CD14-positive monocyte (primary cell): ENCODE data around the gene ABCC5. TPM values are rescaled to one million over a fixed set of nuclear protein-coding genes. Genes with fewer than 3 reads are reported as not detected.
"Not testable (repeated sequence)": the region's sequence is repeated elsewhere in the genome, so short reads cannot be mapped to it uniquely, and the experiment has no call there.

Experiments
- DNase-seq, 3 donors: peaks; one replicate each; pipeline ENCODE4 v3.0.0-alpha.2; 2011 to 2022
- H2AFZ ChIP-seq: 2 replicates; pipeline ENCODE4 v1.6.0; 2012; ENCODE audit warnings: mild to moderate bottlenecking, low read depth, low read length, inconsistent platforms; ENCODE audit not compliant: insufficient read depth, poor library complexity, severe bottlenecking
- H3K27ac ChIP-seq, 2 donors: 1 replicate in 1 of 2; 2 replicates in 1 of 2; pipeline ENCODE4 v1.5.1; 2012 to 2013; ENCODE audit warnings: low read length in 2 of 2, control low read depth in 1 of 2, inconsistent platforms in 1 of 2, low read depth in 1 of 2, mild to moderate bottlenecking in 1 of 2
- H3K27me3 ChIP-seq, 2 donors: one replicate each; pipeline versions ENCODE4 v1.6.0 to v1.6.1; 2011 to 2013; ENCODE audit warnings: low read length in 2 of 2; ENCODE audit not compliant: control insufficient read depth in 2 of 2, insufficient read depth in 2 of 2
- H3K36me3 ChIP-seq, 2 donors: replicated peaks in 1 of 2; 1 replicate in 1 of 2; 2 replicates in 1 of 2; pipeline versions ENCODE4 v1.5.1 to v1.6.1; 2012 to 2013; ENCODE audit warnings: low read length in 2 of 2, control low read depth in 1 of 2, inconsistent platforms in 1 of 2, mild to moderate bottlenecking in 1 of 2; ENCODE audit not compliant: insufficient read depth in 2 of 2, control insufficient read depth in 1 of 2
- H3K4me1 ChIP-seq, 2 donors: 1 replicate in 1 of 2; 2 replicates in 1 of 2; pipeline versions ENCODE4 v1.5.1 to v1.6.1; 2012 to 2013; ENCODE audit warnings: low read length in 2 of 2, control low read depth in 1 of 2, inconsistent platforms in 1 of 2, mild to moderate bottlenecking in 1 of 2, moderate library complexity in 1 of 2; ENCODE audit not compliant: insufficient read depth in 2 of 2, control insufficient read depth in 1 of 2
- H3K4me2 ChIP-seq: replicated peaks from 2 replicates; pipeline ENCODE3; 2012; ENCODE audit warnings: low read length, moderate library complexity, mild to moderate bottlenecking; ENCODE audit not compliant: poor library complexity, severe bottlenecking; ENCODE audit errors: extremely low read depth
- H3K4me3 ChIP-seq, 3 experiments: fragments of 200-600 bp in 1 of 3; sonication (generic) in 1 of 3; replicated peaks in 1 of 3; 1 replicate in 2 of 3; 2 replicates in 1 of 3; pipeline ENCODE4 v1.5.1; 2011 to 2013; ENCODE audit warnings: low read length in 3 of 3, mild to moderate bottlenecking in 3 of 3, control low read depth in 2 of 3, low read depth in 2 of 3, inconsistent platforms in 1 of 3, moderate library complexity in 1 of 3
- H3K79me2 ChIP-seq: 2 replicates; pipeline ENCODE4 v1.6.0; 2012; ENCODE audit warnings: mild to moderate bottlenecking, control low read depth, inconsistent platforms, low read length, moderate library complexity; ENCODE audit not compliant: insufficient read depth
- H3K9ac ChIP-seq: 2 replicates; pipeline ENCODE4 v1.6.0; 2017; ENCODE audit warnings: low read length, mild to moderate bottlenecking; ENCODE audit not compliant: insufficient read depth, poor library complexity, severe bottlenecking
- H3K9me3 ChIP-seq, 2 donors: replicated peaks in 1 of 2; 1 replicate in 1 of 2; 2 replicates in 1 of 2; pipeline versions ENCODE4 v1.5.1 to v1.6.1; 2012 to 2013; ENCODE audit warnings: low read length in 2 of 2, control low read depth in 1 of 2; ENCODE audit not compliant: control insufficient read depth in 1 of 2, insufficient read depth in 1 of 2
- H4K20me1 ChIP-seq: 2 replicates; pipeline ENCODE4 v1.6.0; 2012; ENCODE audit warnings: mild to moderate bottlenecking, low read length, control low read depth, moderate library complexity; ENCODE audit not compliant: insufficient read depth
- H3K27ac Mint-ChIP-seq, 7 donors: one replicate each; pipeline ENCODE4 v1.8.0; 2020; ENCODE audit warnings: mild to moderate bottlenecking in 7 of 7, mixed read lengths in 7 of 7, moderate library complexity in 6 of 7, inconsistent platforms in 2 of 7
- H3K27me3 Mint-ChIP-seq, 3 donors: one replicate each; pipeline ENCODE4 v1.8.0; 2021 to 2022; ENCODE audit warnings: low read depth in 3 of 3, mild to moderate bottlenecking in 3 of 3, mixed read lengths in 3 of 3, moderate library complexity in 3 of 3, inconsistent platforms in 1 of 3
- H3K36me3 Mint-ChIP-seq, 2 donors: one replicate each; pipeline ENCODE4 v1.8.0; 2020; ENCODE audit warnings: mixed read lengths in 2 of 2, inconsistent platforms in 1 of 2, mild to moderate bottlenecking in 1 of 2
- H3K4me1 Mint-ChIP-seq: one replicate; pipeline ENCODE4 v1.8.0; 2020; ENCODE audit warnings: mild to moderate bottlenecking, mixed read lengths
- H3K4me3 Mint-ChIP-seq, 2 donors: one replicate each; pipeline ENCODE4 v1.8.0; 2020; ENCODE audit warnings: mild to moderate bottlenecking in 2 of 2, mixed read lengths in 2 of 2, moderate library complexity in 1 of 2
- H3K9me3 Mint-ChIP-seq, 7 donors: one replicate each; pipeline ENCODE4 v1.8.0; 2020 to 2022; ENCODE audit warnings: mixed read lengths in 7 of 7, mild to moderate bottlenecking in 6 of 7, moderate library complexity in 6 of 7, inconsistent platforms in 2 of 7
- CTCF ChIP-seq: fragments of 200-600 bp; IDR thresholded peaks from one replicate; pipeline ENCODE4 v1.8.0; 2022; ENCODE audit warnings: antibody characterized with exemption, mild to moderate bottlenecking
- WGBS: methylation state at CpG from one replicate; pipeline ENCODE4 v1.1.5; 2013; ENCODE audit warnings: missing lambda C conversion rate; ENCODE audit not compliant: insufficient coverage; 5-methylcytosine and 5-hydroxymethylcytosine counted together
- intact Hi-C, 2 donors: fragments of 100-400 bp; cut with micrococcal nuclease; formaldehyde crosslinking; loops; one replicate each; pipeline versions ENCODE4 v1.15.0 to v1.15.1; 2023
- polyA plus RNA-seq, 3 donors: library from polyadenylated mRNA; depleted of rRNA in 1 of 3; unstranded in 2 of 3; stranded (reverse) in 1 of 3; fragments of 300-500 nt in 2 of 3; fragments of >200 nt in 1 of 3; fragmentation: Illumina TruSeq in 2 of 3; gene quantifications; 1 replicate in 2 of 3; 2 replicates in 1 of 3; pipeline ENCODE4 v1.2.3, GENCODE V29; 2012 to 2021

The ABCC5 gene
- polyA plus RNA-seq, 3 donors: 6.2 to 30.9 (median 7.7) TPM

- H3K4me3 Mint-ChIP-seq: no peak overlapping the region
- peak overlapping the region; percentile 87 to 96 (median 95) for H3K27ac Mint-ChIP-seq
- WGBS: no CpG with 5 or more reads among the region's 2 CpGs
- peaks cover 0 to 2% (median 0%) of the 10 kb centered on the region in 7 donors for H3K9me3 Mint-ChIP-seq
- Histone ChIP-seq H3K4me1 (peaks cover 88 to 97% of the 10 kb centered on the region in 2 donors), H3K27me3 (no peaks in the 10 kb centered on the region), H3K4me3 (peak overlapping the region in 1 of 3 experiments; percentile 45), H3K27ac (peak overlapping the region; percentile 45 to 67), H3K9me3 (no peaks in the 10 kb centered on the region), H2AFZ (no peak overlapping the region), H3K36me3 (peaks cover 0 to 4% of the 10 kb centered on the region in 2 donors), H3K9ac (no peak overlapping the region), H3K79me2 (peaks cover 94% of the 10 kb centered on the region), H3K4me2 (peak overlapping the region; percentile 63), H4K20me1 (peaks cover 55% of the 10 kb centered on the region)
- H3K4me1 Mint-ChIP-seq: peaks cover 81% of the 10 kb centered on the region
- DNase-seq: no peak
- intact Hi-C loops: loop anchor here (5.0 to 10.0 kb wide), 2 partner anchors 94 to 97 kb away; no protein-coding TSS in a partner anchor
- peaks cover 0 to 5% (median 0%) of the 10 kb centered on the region in 3 donors for H3K27me3 Mint-ChIP-seq
- TF ChIP-seq CTCF: no peak
- peaks cover 5 to 12% of the 10 kb centered on the region in 2 donors for H3K36me3 Mint-ChIP-seq
Observed at GRCh38 chr3:183879243-183879642, 138.4 kb downstream of the ABCC5 start.

- peaks cover 0 to 11% of the 10 kb centered on the region in 2 donors for H3K36me3 ChIP-seq
- Mint-ChIP-seq H3K27ac (peak overlapping the region; percentile 87 to 96 (median 95)), H3K4me1 (peaks cover 77% of the 10 kb centered on the region), H3K27me3 (peaks cover 0 to 5% (median 0%) of the 10 kb centered on the region in 3 donors), H3K36me3 (peaks cover 5 to 12% of the 10 kb centered on the region in 2 donors), H3K9me3 (peaks cover 0 to 2% (median 0%) of the 10 kb centered on the region in 7 donors), H3K4me3 (peak overlapping the region; percentile 27 to 86)
- no peak for TF ChIP-seq CTCF
- no peaks in the 10 kb centered on the region for H3K27me3 ChIP-seq
- peaks cover 79 to 93% of the 10 kb centered on the region in 2 donors for H3K4me1 ChIP-seq
- peak; percentile 79 to 85 (median 84) for DNase-seq
- H3K9me3 ChIP-seq: no peaks in the 10 kb centered on the region
- H3K4me2 ChIP-seq: peak overlapping the region; percentile 63
- no peak overlapping the region for H2AFZ ChIP-seq
- peak overlapping the region; percentile 67 to 71 for H3K27ac ChIP-seq
- 67% methylated on average over 2 of the region's 8 CpGs for WGBS
- peak overlapping the region in 1 of 3 experiments; percentile 42 for H3K4me3 ChIP-seq
- intact Hi-C loops: loop anchor here (5.0 to 10.0 kb wide), 2 partner anchors 93 to 96 kb away; no protein-coding TSS in a partner anchor
- peaks cover 60% of the 10 kb centered on the region for H4K20me1 ChIP-seq
- H3K9ac ChIP-seq: no peak overlapping the region
- peaks cover 94% of the 10 kb centered on the region for H3K79me2 ChIP-seq
Observed at GRCh38 chr3:183878071-183878470, 139.6 kb downstream of the ABCC5 start.

GRCh38 chr3:183877227-183877626 lies 140.5 kb downstream of the ABCC5 start:
- H3K4me1 ChIP-seq: peaks cover 73 to 84% of the 10 kb centered on the region in 2 donors
- H3K4me1 Mint-ChIP-seq: peaks cover 74% of the 10 kb centered on the region
- H3K27me3 ChIP-seq: not testable (repeated sequence)

More at GRCh38 chr3:183877227-183877626, 140.5 kb downstream of the ABCC5 start:
- H3K27ac ChIP-seq: peak overlapping the region; percentile 67 to 71
- not testable (repeated sequence) for H3K9me3 Mint-ChIP-seq, DNase-seq, H3K9ac ChIP-seq, H2AFZ ChIP-seq, H3K27me3 Mint-ChIP-seq, H3K9me3 ChIP-seq
- H3K4me3 ChIP-seq: peak overlapping the region in 1 of 3 experiments; percentile 42
- WGBS: no CpG with 5 or more reads among the region's 5 CpGs
- peak overlapping the region; percentile 57 to 63 for H3K4me3 Mint-ChIP-seq
- H3K4me2 ChIP-seq: peak overlapping the region; percentile 63
- intact Hi-C loops: loop anchor here (5.0 to 10.0 kb wide), 2 partner anchors 92 to 95 kb away; no protein-coding TSS in a partner anchor
- peaks cover 0 to 16% of the 10 kb centered on the region in 2 donors for H3K36me3 ChIP-seq
- peaks cover 5 to 12% of the 10 kb centered on the region in 2 donors for H3K36me3 Mint-ChIP-seq
- peaks cover 64% of the 10 kb centered on the region for H4K20me1 ChIP-seq
- H3K79me2 ChIP-seq: peaks cover 94% of the 10 kb centered on the region
- peak overlapping the region; percentile 87 to 96 (median 95) for H3K27ac Mint-ChIP-seq
